IPS-20b (cell line): ENCODE results near the gene ATG2A.

Experiments used
- H3K27ac ChIP-seq: one replicate; pipeline ENCODE4 v1.5.1; 2013; ENCODE audit warnings: low read length
- H3K27me3 ChIP-seq: 2 replicates; pipeline ENCODE4 v1.6.1; 2013; ENCODE audit warnings: mild to moderate bottlenecking, low read length, inconsistent platforms; ENCODE audit not compliant: insufficient read depth
- H3K36me3 ChIP-seq: 2 replicates; pipeline ENCODE4 v1.6.1; 2013; ENCODE audit warnings: low read depth, mild to moderate bottlenecking, inconsistent platforms, low read length, moderate library complexity; ENCODE audit not compliant: insufficient read depth
- H3K4me1 ChIP-seq: 2 replicates; pipeline ENCODE4 v1.6.1; 2013; ENCODE audit warnings: mild to moderate bottlenecking, control low read depth, inconsistent platforms, low read length, moderate library complexity; ENCODE audit not compliant: insufficient read depth
- H3K4me3 ChIP-seq: 2 replicates; pipeline ENCODE4 v1.5.1; 2013; ENCODE audit warnings: mild to moderate bottlenecking, low read length, inconsistent platforms
- H3K9ac ChIP-seq: 2 replicates; pipeline ENCODE4 v1.6.1; 2013; ENCODE audit warnings: low read depth, mild to moderate bottlenecking, inconsistent platforms, low read length, moderate library complexity
- H3K9me3 ChIP-seq: 2 replicates; pipeline ENCODE4 v1.6.1; 2013; ENCODE audit warnings: mild to moderate bottlenecking, low read depth, low read length, inconsistent platforms; ENCODE audit not compliant: insufficient read depth

The ATG2A gene

DNA sequence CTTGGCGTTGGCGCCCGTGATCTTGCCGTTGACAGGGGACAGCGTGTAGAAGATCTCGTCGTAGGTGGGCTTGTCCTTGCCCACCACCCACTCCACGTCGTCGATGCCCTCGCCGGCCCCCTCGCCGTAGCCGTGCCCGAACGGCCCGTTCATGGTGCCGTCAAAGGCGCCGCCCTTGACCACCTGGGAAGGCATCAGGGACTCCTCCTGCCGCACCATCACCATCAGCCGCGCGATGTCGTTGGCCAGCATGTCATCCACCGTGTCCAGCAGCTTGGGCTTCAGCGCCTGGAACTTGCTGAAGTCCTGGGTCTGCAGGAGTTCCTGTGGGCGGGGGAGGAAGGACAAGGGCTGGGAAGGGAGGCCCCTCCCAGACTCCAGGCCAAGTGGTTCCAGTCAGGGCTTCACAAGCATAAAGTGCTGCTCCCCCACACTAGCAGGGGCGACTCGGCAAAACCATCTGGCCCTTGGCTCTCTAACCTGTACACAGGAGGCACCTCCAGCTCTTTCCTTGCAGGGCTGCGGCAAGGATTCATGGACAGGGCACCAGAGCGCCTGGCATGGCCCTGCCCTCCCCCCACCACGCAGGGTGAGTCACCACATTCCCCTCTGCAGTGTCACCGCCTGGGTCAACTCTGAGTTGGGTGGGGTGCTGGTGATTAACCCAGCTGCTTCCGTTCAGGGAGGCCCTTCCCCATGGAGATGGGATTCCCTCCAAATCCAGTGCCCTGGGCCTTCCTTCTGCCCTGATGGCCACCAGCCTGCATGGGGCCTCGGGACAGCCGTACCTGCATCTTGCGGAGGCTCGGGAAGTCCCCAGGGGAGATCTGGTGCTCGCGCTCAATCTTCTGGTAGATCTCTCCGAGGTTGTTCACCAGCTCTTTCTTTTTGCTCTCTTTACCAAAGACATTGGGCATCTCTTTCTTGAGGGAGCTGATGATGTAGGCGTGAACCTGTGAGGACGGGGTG is 62.2 kb downstream of the ATG2A start:
- H3K9ac ChIP-seq: no peak overlapping the region
- H3K36me3 ChIP-seq: peaks cover 8% of the 10 kb centered on the region
- H3K4me1 ChIP-seq: no peaks in the 10 kb centered on the region
- no peaks in the 10 kb centered on the region for H3K27me3 ChIP-seq
- H3K27ac ChIP-seq: no peak overlapping the region
- no peaks in the 10 kb centered on the region for H3K9me3 ChIP-seq
- no peak overlapping the region for H3K4me3 ChIP-seq

- Histone ChIP-seq H3K4me1 (no peaks in the 10 kb centered on the region; the same call in 1 of the 2 replicates), H3K27ac (no peak overlapping the region), H3K9me3 (no peaks in the 10 kb centered on the region), H3K4me3 (no peak overlapping the region), H3K27me3 (no peaks in the 10 kb centered on the region), H3K36me3 (peaks cover 8% of the 10 kb centered on the region), H3K9ac (no peak overlapping the region)
These were observed 62.9 kb downstream of the ATG2A start for GRCh38 chr11:64854157-64854533.

GRCh38 chr11:64853709-64854108 is 63.3 kb downstream of the ATG2A start:
- H3K4me3 ChIP-seq: no peak overlapping the region
- H3K4me1 ChIP-seq: no peaks in the 10 kb centered on the region; the same call in 1 of the 2 replicates
- no peak overlapping the region for H3K27ac ChIP-seq
- H3K9me3 ChIP-seq: no peaks in the 10 kb centered on the region
- no peak overlapping the region for H3K9ac ChIP-seq
- H3K36me3 ChIP-seq: peaks cover 8% of the 10 kb centered on the region
- H3K27me3 ChIP-seq: no peaks in the 10 kb centered on the region

GRCh38 chr11:64852804-64853509 is 64.1 kb downstream of the ATG2A start:
- H3K27ac ChIP-seq: no peak overlapping the region
- H3K27me3 ChIP-seq: no peaks in the 10 kb centered on the region
- no peaks in the 10 kb centered on the region for H3K9me3 ChIP-seq
- no peaks in the 10 kb centered on the region; the same call in 1 of the 2 replicates for H3K4me1 ChIP-seq
- no peak overlapping the region for H3K4me3 ChIP-seq
- peaks cover 3% of the 10 kb centered on the region; the same call in 1 of the 2 replicates for H3K36me3 ChIP-seq
- H3K9ac ChIP-seq: no peak overlapping the region

GRCh38 chr11:64851831-64852351 is 65.1 kb downstream of the ATG2A start:
- Histone ChIP-seq H3K4me1 (no peaks in the 10 kb centered on the region; the same call in 1 of the 2 replicates), H3K9ac (no peak overlapping the region), H3K9me3 (no peaks in the 10 kb centered on the region), H3K27me3 (no peaks in the 10 kb centered on the region), H3K36me3 (peaks cover 3% of the 10 kb centered on the region; the same call in 1 of the 2 replicates), H3K4me3 (no peak overlapping the region), H3K27ac (no peak overlapping the region)

DNA sequence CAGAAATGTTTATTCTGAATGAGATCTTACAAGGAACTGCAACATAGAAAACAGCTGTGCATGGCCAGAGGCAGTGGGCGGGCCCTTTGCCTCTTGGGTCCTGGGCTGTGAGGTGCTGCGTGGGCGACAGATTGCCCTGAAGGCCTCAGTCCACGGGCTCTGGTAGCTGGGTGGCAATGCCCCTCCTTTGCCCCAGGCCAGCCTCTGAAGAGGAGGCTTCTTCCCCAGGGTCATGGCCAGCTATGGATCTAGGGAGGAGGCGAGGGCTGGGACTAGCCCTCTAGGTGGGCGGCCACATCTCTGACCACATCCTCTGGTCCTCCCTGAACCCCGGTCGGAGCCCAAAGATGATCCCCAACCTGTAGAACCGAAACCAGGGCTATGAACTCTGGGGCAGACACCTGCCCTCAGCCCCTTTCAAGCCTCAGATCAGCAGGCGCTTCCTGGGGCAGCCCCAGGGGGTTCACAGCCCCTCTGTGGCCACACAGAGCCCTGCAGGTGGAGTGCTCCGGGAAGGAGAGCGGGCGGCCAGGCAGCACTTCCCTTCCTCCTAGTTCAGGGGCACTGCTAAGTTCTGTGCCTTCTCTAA is 65.9 kb downstream of the ATG2A start:
- H3K36me3 ChIP-seq: peaks cover 3% of the 10 kb centered on the region; the same call in 1 of the 2 replicates
- H3K27ac ChIP-seq: no peak overlapping the region
- H3K9ac ChIP-seq: no peak overlapping the region
- no peak overlapping the region for H3K4me3 ChIP-seq
- no peaks in the 10 kb centered on the region; the same call in 1 of the 2 replicates for H3K4me1 ChIP-seq
- no peaks in the 10 kb centered on the region for H3K27me3 ChIP-seq
- H3K9me3 ChIP-seq: no peaks in the 10 kb centered on the region

DNA sequence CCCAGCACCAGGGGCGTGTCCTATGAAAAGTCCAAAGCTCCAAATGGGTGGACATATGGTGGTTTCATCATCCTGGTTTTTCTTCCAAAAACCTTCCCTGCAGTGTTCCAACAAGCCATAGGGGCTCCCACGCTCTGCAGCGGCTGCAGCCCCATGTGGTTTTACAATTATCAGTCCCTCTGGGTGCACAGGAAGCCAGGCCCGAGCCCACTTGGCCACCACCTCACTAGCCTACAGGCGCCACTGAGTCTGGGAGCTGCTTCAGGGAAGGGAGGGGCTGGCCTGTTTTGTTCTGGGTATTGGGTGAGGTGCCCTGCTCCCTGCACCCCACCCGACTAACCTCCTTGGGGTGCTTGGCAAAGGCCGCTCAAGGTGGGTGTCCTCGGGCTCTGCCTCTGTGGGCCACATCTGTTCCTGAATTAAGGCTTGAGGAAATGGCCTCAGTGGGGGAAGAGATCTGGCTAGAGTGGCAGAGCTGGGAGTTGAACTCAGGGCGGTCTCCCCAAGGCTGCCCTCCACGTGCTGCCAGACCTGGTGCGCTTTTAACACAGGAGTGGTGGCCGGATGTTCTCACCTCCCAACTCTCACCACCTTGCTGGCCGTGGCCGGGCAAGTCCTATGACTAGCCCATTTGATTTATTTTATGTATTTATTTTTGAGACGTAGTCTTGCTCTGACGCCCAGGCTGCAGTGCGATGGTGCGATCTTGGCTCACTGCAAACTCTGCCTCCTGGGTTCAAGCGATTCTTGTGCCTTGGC is 67.2 kb downstream of the ATG2A start:
- Histone ChIP-seq H3K36me3 (peaks cover 2% of the 10 kb centered on the region; the same call in 1 of the 2 replicates), H3K9ac (no peak overlapping the region), H3K4me3 (no peak overlapping the region), H3K27me3 (no peaks in the 10 kb centered on the region), H3K27ac (no peak overlapping the region), H3K9me3 (no peaks in the 10 kb centered on the region), H3K4me1 (no peaks in the 10 kb centered on the region; the same call in 1 of the 2 replicates)

DNA sequence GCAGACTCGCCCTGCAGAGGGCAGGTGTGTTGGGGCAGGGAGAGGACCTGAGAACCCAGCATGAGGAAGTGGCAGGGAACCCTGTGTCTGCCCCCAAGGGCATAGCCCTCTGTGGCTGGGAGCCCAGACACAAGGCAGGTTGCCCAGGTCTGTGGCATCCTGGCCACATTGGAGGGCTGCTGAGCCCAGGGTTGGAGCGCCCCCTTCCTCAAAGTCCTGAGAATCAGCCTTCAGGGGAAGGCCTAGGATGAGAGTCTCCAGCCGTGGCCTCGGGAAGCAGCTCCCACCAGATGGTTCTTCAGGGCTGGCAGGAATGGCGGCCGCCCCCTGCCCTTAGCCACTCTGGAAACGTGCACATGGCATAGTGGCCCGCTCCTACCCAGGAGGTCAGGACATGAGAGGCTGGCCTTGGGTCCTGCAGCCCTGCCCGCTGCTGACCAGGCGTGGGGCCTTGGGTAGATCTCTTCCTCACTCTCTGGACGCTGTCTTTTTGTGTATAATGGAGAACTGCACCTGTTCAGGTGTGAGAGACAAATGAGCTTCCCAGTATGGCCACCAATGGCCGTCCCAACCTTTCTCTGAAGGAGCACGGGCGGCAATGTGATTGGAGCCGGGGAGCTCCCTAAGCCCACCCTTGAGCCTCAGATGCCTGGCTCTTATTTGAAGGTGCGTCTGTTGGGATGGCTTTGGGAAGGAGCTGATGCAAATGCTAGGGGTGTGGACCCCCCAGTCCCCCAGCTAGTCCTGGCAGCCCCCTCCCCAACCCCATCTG is 68.0 kb downstream of the ATG2A start:
- Histone ChIP-seq H3K4me3 (no peak overlapping the region), H3K4me1 (peaks cover under 1% of the 10 kb centered on the region; the same call in 1 of the 2 replicates), H3K36me3 (no peaks in the 10 kb centered on the region), H3K9me3 (no peaks in the 10 kb centered on the region), H3K27me3 (peaks cover 1% of the 10 kb centered on the region; the same call in 1 of the 2 replicates), H3K9ac (no peak overlapping the region), H3K27ac (no peak overlapping the region)

- no peak overlapping the region for H3K9ac ChIP-seq
These were observed 68.7 kb downstream of the ATG2A start for GRCh38 chr11:64848214-64848825.

DNA sequence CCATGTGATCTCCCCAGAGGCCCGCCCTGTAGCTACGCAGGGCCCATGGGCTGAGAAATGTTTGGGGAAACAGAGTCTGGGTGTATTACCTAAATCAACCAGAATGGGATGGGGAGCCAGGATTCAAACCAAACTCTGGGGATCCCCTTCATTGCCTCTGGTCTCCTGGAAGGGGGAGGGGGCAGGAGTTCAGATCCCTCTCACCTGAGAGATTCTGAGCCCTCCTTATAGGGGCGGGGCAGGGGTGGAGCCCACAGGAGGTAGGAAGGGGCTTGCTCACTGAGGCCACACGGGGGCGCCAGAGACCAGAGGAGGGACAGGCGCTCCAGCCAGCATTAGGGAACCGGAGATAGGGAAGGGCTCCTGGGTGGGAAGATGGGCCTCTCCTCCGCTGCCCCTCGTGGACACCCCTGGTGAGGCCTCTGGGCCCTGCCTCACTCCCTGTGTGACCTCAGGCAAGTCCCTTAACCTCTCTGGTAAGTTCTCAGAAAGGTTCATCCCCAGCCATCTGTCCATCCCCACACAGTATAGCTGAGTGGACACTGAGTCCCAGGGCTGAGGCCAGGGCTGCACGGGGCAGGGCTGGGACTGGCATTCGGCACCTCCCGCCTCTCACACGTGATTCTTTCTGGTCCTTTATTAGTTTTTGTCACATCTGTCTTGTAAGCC is 69.9 kb downstream of the ATG2A start:
- H3K4me3 ChIP-seq: no peak overlapping the region
- H3K4me1 ChIP-seq: peaks cover 10% of the 10 kb centered on the region

More at GRCh38 chr11:64848214-64848825, 68.7 kb downstream of the ATG2A start:
- H3K36me3 ChIP-seq: no peaks in the 10 kb centered on the region
- H3K9me3 ChIP-seq: no peaks in the 10 kb centered on the region
- no peak overlapping the region for H3K27ac ChIP-seq
- peaks cover 5% of the 10 kb centered on the region; the same call in 1 of the 2 replicates for H3K27me3 ChIP-seq
- peaks cover 3% of the 10 kb centered on the region; the same call in 1 of the 2 replicates for H3K4me1 ChIP-seq
- no peak overlapping the region for H3K4me3 ChIP-seq

More for the DNA sequence above, 69.9 kb downstream of the ATG2A start:
- Histone ChIP-seq H3K27me3 (peaks cover 5% of the 10 kb centered on the region; the same call in 1 of the 2 replicates), H3K9me3 (no peaks in the 10 kb centered on the region), H3K36me3 (no peaks in the 10 kb centered on the region), H3K9ac (no peak overlapping the region), H3K27ac (no peak overlapping the region)
